ENCODE data around the gene AGBL1. TPM values are rescaled to one million over a fixed set of nuclear protein-coding genes. Genes with fewer than 3 reads are reported as not detected.

The AGBL1 gene
- total RNA-seq, 2 donors from 2014 or later: not detected

DNA sequence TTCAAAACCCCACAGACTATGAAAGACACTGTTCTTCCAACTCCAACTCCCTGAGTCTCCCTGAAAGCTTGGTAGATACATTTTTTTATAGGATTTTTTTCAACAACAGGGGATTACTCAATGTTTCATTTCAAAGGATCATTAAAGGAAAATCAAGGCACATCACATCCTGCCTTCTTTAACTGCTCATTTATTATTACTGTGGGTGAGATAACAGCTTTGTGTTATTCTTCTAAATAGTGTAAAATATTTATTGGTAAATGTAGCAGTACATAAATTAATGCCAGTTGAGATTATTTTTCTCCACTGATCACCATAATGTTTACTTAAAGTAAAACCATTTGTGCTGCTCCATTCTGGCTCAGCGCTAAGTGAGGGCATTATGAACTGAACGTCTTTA lies 57.2 kb downstream of the AGBL1 start:
- no peaks in the 10 kb centered on the region for H3K36me3 ChIP-seq
- no peak overlapping the region for H3K4me3 ChIP-seq
- TF ChIP-seq, protein P1, sequence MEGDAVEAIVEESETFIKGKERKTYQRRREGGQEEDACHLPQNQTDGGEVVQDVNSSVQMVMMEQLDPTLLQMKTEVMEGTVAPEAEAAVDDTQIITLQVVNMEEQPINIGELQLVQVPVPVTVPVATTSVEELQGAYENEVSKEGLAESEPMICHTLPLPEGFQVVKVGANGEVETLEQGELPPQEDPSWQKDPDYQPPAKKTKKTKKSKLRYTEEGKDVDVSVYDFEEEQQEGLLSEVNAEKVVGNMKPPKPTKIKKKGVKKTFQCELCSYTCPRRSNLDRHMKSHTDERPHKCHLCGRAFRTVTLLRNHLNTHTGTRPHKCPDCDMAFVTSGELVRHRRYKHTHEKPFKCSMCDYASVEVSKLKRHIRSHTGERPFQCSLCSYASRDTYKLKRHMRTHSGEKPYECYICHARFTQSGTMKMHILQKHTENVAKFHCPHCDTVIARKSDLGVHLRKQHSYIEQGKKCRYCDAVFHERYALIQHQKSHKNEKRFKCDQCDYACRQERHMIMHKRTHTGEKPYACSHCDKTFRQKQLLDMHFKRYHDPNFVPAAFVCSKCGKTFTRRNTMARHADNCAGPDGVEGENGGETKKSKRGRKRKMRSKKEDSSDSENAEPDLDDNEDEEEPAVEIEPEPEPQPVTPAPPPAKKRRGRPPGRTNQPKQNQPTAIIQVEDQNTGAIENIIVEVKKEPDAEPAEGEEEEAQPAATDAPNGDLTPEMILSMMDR (IDR thresholded peaks at IDR 0.05): no peak
- H3K9me3 ChIP-seq: no peaks in the 10 kb centered on the region
- no peak for DNase-seq (ENCODE audit: low spot score)
- no peaks in the 10 kb centered on the region for H3K4me1 ChIP-seq
- no peak overlapping the region for H3K27ac ChIP-seq
- no peaks in the 10 kb centered on the region for H3K27me3 ChIP-seq

DNA sequence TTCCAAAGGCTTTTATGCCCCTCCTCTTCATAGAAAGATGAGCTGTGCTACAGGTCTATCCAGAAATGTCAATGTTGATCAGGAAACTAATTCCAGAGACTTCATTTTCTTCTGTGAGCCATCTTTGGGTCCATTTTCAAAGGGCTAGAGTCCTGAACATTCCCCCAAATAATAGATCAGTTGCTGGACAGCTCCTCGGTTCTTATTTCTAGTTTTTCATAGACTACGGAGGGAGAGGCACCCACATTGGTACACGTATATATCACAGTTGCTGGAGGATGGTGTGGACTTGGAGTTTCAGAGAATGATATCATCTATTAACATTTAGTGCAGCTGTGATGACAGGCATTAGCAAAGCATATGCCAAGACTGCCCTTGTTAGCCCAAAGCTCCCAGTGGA lies 59.1 kb downstream of the AGBL1 start:
- Histone ChIP-seq H3K27ac (no peak overlapping the region), H3K36me3 (no peaks in the 10 kb centered on the region), H3K27me3 (no peaks in the 10 kb centered on the region), H3K9me3 (no peaks in the 10 kb centered on the region), H3K4me3 (no peak overlapping the region), H3K4me1 (no peaks in the 10 kb centered on the region)
- DNase-seq (ENCODE audit: low spot score): no peak
- TF ChIP-seq, protein P1 (IDR thresholded peaks at IDR 0.05): no peak

DNA sequence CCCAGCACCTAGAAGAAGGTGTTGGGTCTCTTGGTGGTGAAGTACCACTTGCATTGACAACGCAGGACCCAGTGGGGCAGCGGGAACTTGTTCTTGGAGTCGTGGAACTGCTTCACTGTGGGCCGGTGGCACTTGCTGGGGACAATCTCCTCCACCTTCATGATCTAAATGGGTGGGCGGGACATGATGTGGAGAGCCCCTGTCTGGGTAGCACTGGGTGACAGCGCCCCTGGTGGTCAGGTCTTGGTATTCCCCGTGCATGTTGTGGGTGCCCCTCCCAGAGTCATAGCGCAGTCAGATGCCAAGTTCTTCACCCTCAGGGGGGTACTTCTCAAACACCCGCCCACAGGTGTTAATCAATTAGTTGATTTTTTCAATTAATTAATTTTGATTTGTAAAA lies 60.2 kb downstream of the AGBL1 start:
- no peak overlapping the region for H3K4me3 ChIP-seq
- H3K4me1 ChIP-seq: no peaks in the 10 kb centered on the region
- H3K9me3 ChIP-seq: no peaks in the 10 kb centered on the region
- no peak overlapping the region for H3K27ac ChIP-seq
- no peaks in the 10 kb centered on the region for H3K27me3 ChIP-seq
- no peak for DNase-seq (ENCODE audit: low spot score)
- TF ChIP-seq, protein P1 (IDR thresholded peaks at IDR 0.05): no peak
- H3K36me3 ChIP-seq: no peaks in the 10 kb centered on the region

DNA sequence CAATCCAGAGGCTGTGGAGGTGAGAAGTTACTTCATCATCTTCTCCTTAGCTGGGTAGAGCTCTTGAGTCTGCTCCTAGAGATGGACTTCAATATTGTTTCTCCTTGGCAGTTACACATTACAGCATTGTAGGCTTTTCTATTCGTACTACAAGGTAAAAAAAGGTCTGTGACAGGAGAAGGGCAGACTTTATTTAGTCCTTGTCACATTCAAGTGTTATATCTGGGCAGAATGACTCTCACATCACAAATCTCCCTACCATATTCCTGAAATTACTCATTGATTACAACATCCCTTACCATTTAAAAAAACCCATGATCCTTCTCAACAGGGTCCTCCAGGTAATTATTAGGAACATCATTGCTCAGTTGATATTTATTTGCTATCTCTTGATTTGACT lies 75.0 kb downstream of the AGBL1 start:
- Histone ChIP-seq H3K4me1 (no peaks in the 10 kb centered on the region), H3K36me3 (no peaks in the 10 kb centered on the region), H3K27me3 (no peaks in the 10 kb centered on the region), H3K27ac (no peak overlapping the region), H3K4me3 (no peak overlapping the region), H3K9me3 (peaks cover 0 to 9% of the 10 kb centered on the region in 2 donors)
- no peak for DNase-seq (ENCODE audit: low spot score)
- TF ChIP-seq, protein P1 (IDR thresholded peaks at IDR 0.05): no peak

DNA sequence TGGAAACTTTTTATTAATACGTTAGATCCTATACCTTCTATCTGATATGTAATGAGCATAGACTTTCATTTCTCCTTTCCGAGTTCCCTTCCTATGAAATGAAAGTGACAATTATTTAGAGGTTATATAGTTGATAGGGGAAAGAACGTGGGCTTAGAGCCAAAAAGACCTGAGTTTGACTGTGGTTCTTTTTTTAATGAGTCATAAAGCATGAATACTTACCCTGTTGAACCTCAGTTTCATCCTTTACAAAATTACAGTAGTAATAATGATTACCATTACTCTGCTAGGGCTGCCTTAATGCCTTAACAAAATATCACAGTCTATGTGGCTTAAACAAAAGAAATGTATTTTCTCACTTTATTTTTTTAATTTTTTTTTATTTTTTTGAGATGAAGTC lies 75.9 kb downstream of the AGBL1 start:
- TF ChIP-seq, protein P1 (IDR thresholded peaks at IDR 0.05): no peak
- Histone ChIP-seq H3K4me1 (no peaks in the 10 kb centered on the region), H3K4me3 (no peak overlapping the region), H3K27ac (no peak overlapping the region), H3K9me3 (peaks cover 0 to 8% of the 10 kb centered on the region in 2 donors), H3K36me3 (no peaks in the 10 kb centered on the region), H3K27me3 (no peaks in the 10 kb centered on the region)
- no peak for DNase-seq (ENCODE audit: low spot score)

DNA sequence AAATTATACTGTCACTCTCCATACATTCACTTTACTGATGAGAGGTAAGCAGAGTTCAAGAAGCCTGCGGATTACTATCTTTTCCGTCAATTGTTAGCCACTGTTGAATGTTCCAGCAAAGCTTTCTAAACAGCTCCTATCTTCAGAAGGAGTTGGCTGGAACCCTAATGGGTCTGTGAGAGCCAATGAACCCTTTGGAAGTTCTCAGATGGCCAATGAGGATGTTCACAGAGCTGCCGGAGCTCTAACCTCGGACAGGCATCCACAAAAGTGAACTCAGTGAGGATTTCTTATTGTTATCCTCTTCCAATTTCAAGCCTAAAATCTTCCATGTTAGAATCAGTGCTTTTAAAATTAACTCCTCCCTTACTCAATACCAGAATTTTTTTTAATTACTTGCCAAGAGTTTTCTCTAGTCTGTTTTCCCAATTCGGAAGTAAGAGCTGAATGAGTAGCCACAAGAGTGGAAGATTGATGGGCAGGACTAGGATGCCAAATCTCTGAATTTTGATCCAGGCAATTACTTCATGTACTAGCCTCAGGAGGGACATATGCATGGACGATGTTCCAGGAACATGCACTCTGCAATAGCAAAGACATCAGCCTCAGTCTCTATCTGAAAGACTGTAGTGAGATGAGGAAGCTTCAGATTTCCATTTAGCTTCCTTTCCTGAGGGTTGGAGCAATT lies 78.1 kb downstream of the AGBL1 start:
- Histone ChIP-seq H3K27ac (no peak overlapping the region), H3K9me3 (no peaks in the 10 kb centered on the region), H3K36me3 (no peaks in the 10 kb centered on the region), H3K4me3 (no peak overlapping the region), H3K4me1 (no peaks in the 10 kb centered on the region), H3K27me3 (no peaks in the 10 kb centered on the region)
- DNase-seq (ENCODE audit: low spot score): no peak
- TF ChIP-seq, protein P1 (IDR thresholded peaks at IDR 0.05): no peak

All from right atrium auricular region (tissue), 2 donors.